Prostate gland (tissue), 2 donors: ENCODE measurements around the gene TTC29. TPM values are rescaled to one million over a fixed set of nuclear protein-coding genes. Genes with fewer than 3 reads are reported as not detected.

ENCODE experiments used
- DNase-seq: peaks from one replicate; pipeline ENCODE4 v3.0.0-alpha.2; 2019; ENCODE audit warnings: low spot score
- H3K27ac ChIP-seq, 2 donors: fragments of 200-600 bp; sonication (generic); 2 replicates each; pipeline ENCODE4 v1.5.1; 2017 to 2019
- H3K27me3 ChIP-seq: fragments of 200-600 bp; sonication (generic); replicated peaks from 2 replicates; pipeline ENCODE4 v1.5.1; 2019; ENCODE audit not compliant: insufficient read depth
- H3K36me3 ChIP-seq, 2 donors: fragments of 200-600 bp; sonication (generic); 1 replicate in 1 of 2; 2 replicates in 1 of 2; pipeline versions ENCODE4 v1.5.1 to v1.8.1; 2017 to 2019
- H3K4me1 ChIP-seq: fragments of 200-600 bp; sonication (generic); replicated peaks from 2 replicates; pipeline ENCODE4 v1.5.1; 2019
- H3K4me3 ChIP-seq, 2 donors: fragments of 200-600 bp; sonication (generic); 2 replicates each; pipeline ENCODE4 v1.5.1; 2017 to 2019
- H3K9me3 ChIP-seq: fragments of 200-600 bp; sonication (generic); 2 replicates; pipeline ENCODE4 v1.5.1; 2017
- POLR2A ChIP-seq: fragments of 450-650 bp; IDR thresholded peaks from one replicate; pipeline ENCODE4 v1.6.1; 2016; ENCODE audit warnings: antibody characterized with exemption, mild to moderate bottlenecking
- POLR2AphosphoS5 ChIP-seq: sonication (generic); formaldehyde crosslinking; IDR thresholded peaks from one replicate; pipeline ENCODE4 v1.6.1; 2017; ENCODE audit warnings: antibody characterized with exemption
- WGBS: methylation state at CpG from one replicate; pipeline ENCODE4 v1.1.5; 2018; 5-methylcytosine and 5-hydroxymethylcytosine counted together
- intact Hi-C: fragments of 100-400 bp; cut with DNase I; formaldehyde crosslinking; loops from one replicate; pipeline ENCODE4 v1.14.2; 2022
- total RNA-seq, 2 donors: library from RNA; depleted of rRNA; stranded (reverse); fragments of >200 nt; gene quantifications; one replicate each; pipeline ENCODE4 v1.1.0, GENCODE V29; 2016
- TF ChIP-seq, protein P1 (sequence below), 4 experiments: fragments of 200-600 bp in 2 of 4; fragments of 450-650 bp in 2 of 4; sonication (generic) in 2 of 4; IDR thresholded peaks; 1 replicate in 3 of 4; 2 replicates in 1 of 4; pipeline ENCODE4 v1.5.1; 2016 to 2019; ENCODE audit warnings: antibody characterized with exemption in 4 of 4, mild to moderate bottlenecking in 2 of 4, moderate library complexity in 2 of 4

The TTC29 gene
- total RNA-seq, 2 donors from 2014 or later, result 3.1 TPM; not detected in 1

DNA sequence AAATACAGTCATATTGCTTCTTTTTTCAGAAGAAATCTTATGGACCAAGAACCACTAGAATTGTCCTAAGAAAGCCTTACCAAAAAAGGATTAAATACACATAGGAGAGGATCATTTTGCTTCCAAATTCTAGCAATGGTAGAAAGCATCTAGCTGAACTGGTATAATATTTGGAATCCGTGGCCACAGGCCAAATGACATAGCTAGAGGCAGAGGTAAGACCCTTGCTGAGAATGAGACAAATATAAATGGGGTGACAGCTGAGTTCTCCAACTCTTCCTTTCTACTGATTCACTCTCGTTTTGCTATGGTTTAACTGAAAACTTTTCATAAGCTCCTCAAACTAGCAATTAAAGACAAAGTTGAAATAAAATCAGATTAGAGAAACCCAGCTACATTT, 150.0 kb downstream of the TTC29 start:
- Histone ChIP-seq H3K4me3 (no peak overlapping the region), H3K9me3 (no peaks in the 10 kb centered on the region), H3K27ac (no peak overlapping the region), H3K27me3 (no peaks in the 10 kb centered on the region), H3K36me3 (no peaks in the 10 kb centered on the region), H3K4me1 (no peaks in the 10 kb centered on the region)
- DNase-seq, result no peak
- 53% methylated on average over 2 of the region's 2 CpGs for WGBS
- no peak for TF ChIP-seq POLR2AphosphoS5
- TF ChIP-seq POLR2A, result no peak
- TF ChIP-seq, protein P1, sequence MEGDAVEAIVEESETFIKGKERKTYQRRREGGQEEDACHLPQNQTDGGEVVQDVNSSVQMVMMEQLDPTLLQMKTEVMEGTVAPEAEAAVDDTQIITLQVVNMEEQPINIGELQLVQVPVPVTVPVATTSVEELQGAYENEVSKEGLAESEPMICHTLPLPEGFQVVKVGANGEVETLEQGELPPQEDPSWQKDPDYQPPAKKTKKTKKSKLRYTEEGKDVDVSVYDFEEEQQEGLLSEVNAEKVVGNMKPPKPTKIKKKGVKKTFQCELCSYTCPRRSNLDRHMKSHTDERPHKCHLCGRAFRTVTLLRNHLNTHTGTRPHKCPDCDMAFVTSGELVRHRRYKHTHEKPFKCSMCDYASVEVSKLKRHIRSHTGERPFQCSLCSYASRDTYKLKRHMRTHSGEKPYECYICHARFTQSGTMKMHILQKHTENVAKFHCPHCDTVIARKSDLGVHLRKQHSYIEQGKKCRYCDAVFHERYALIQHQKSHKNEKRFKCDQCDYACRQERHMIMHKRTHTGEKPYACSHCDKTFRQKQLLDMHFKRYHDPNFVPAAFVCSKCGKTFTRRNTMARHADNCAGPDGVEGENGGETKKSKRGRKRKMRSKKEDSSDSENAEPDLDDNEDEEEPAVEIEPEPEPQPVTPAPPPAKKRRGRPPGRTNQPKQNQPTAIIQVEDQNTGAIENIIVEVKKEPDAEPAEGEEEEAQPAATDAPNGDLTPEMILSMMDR (IDR thresholded peaks at IDR 0.05), result no peak
- intact Hi-C loops, result no loop called here

DNA sequence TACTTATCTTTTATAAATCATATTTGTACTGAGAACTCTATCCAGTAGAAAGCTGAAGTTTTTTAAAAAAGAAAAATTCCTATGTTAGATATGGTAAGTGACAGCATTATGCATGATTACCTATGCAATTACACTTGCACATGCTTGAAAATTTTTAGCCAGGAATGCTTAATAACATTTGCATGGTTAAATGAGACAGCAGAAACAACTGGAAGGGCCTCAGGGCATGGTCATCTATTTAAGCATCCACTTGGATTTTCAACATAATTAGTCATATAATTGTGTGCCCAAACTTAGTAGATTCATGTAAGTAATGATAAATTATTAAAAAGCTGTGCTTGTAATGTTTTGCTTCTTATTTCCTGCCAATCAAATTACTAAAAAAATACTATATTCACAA, 151.9 kb downstream of the TTC29 start:
- TF ChIP-seq POLR2A, result no peak
- TF ChIP-seq POLR2AphosphoS5, result no peak
- TF ChIP-seq, protein P1 (IDR thresholded peaks at IDR 0.05), result no peak
- Histone ChIP-seq H3K9me3 (no peaks in the 10 kb centered on the region), H3K4me1 (no peaks in the 10 kb centered on the region), H3K27me3 (no peaks in the 10 kb centered on the region), H3K27ac (no peak overlapping the region), H3K36me3 (no peaks in the 10 kb centered on the region), H3K4me3 (no peak overlapping the region)
- intact Hi-C loops, result no loop called here
- no peak for DNase-seq

DNA sequence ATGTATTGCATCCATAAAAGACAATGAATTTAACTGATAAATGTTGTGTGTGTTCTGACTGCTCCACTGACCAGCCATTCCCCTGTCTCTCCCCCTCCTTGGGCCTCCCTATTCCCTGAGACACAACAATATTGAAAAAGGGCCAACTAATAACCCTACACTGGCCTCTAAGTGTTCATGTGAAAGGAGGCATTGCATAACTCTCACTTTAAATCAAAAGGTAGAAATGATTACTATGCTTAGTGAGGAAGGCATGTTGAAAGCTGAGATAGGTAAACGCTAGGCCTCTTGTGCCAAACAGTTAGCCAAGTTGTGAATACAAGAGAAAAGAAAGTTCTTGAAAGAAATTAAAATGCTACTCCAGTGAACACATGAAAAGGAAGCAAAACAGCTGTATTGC, 154.2 kb downstream of the TTC29 start:
- Histone ChIP-seq H3K27ac (no peak overlapping the region), H3K4me1 (no peaks in the 10 kb centered on the region), H3K9me3 (no peaks in the 10 kb centered on the region), H3K36me3 (no peaks in the 10 kb centered on the region), H3K4me3 (no peak overlapping the region), H3K27me3 (no peaks in the 10 kb centered on the region)
- intact Hi-C loops, result no loop called here
- TF ChIP-seq, protein P1 (IDR thresholded peaks at IDR 0.05), result no peak
- TF ChIP-seq POLR2A (no peak), POLR2AphosphoS5 (no peak)
- 62% methylated on average over 1 of the region's 1 CpG for WGBS
- no peak for DNase-seq

DNA sequence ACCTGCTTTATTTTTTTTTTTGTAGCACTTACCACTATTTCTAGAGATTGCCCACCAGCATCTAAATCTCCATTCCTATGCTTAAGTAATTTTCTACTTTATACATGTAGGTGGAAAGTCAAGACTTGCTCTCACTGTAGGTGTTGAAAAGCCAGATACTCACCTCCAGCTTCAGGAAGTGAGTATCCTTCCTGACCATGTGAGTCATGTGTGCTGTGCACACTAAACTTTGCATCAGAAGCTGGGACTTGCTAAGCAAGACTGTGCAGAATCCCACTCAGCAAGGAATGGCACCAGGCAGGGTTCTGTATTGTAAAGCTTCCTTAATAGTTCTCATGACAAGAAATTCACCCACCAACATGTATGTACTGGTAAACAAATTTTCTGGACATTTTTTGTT, 155.1 kb downstream of the TTC29 start:
- Histone ChIP-seq H3K27me3 (no peaks in the 10 kb centered on the region), H3K4me1 (no peaks in the 10 kb centered on the region), H3K36me3 (no peaks in the 10 kb centered on the region), H3K4me3 (no peak overlapping the region), H3K27ac (no peak overlapping the region), H3K9me3 (no peaks in the 10 kb centered on the region)
- DNase-seq, result no peak
- TF ChIP-seq POLR2A, result no peak
- intact Hi-C loops, result no loop called here

DNA sequence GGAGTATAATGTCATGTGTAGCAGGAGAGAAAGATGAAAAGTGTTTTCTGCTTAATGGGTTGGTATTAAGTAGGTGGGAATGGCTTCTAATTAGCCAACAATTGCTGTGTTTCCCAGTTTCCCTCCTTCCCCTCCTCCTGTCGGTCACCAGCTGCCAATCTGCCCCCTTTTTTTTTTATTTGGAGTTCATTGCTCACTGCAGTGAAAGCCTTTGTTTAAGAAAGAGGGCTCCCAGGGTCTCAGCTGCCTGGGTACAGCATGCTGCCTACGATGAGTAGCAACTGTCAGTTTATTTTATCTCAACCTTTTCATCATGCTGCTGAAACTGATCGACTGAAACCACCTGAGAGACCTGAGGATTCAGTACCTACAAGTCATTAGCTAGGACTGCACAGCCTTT, 157.9 kb downstream of the TTC29 start:
- TF ChIP-seq, protein P1 (IDR thresholded peaks at IDR 0.05), result no peak
- TF ChIP-seq POLR2A (no peak), POLR2AphosphoS5 (no peak)
- intact Hi-C loops, result no loop called here
- H3K9me3 ChIP-seq, result no peaks in the 10 kb centered on the region
- H3K36me3 ChIP-seq, result no peaks in the 10 kb centered on the region
- 16% methylated on average over 3 of the region's 3 CpGs for WGBS
- DNase-seq, result no peak
- H3K4me3 ChIP-seq, result no peak overlapping the region
- H3K27me3 ChIP-seq, result no peaks in the 10 kb centered on the region
- H3K27ac ChIP-seq, result no peak overlapping the region
- no peaks in the 10 kb centered on the region for H3K4me1 ChIP-seq
